ENCODE results near the gene RAD9A. TPM values are rescaled to one million over a fixed set of nuclear protein-coding genes. Genes with fewer than 3 reads are reported as not detected.

Gene RAD9A
- total RNA-seq, 1 experiment from 2014 or later, result 55.1 TPM

DNA sequence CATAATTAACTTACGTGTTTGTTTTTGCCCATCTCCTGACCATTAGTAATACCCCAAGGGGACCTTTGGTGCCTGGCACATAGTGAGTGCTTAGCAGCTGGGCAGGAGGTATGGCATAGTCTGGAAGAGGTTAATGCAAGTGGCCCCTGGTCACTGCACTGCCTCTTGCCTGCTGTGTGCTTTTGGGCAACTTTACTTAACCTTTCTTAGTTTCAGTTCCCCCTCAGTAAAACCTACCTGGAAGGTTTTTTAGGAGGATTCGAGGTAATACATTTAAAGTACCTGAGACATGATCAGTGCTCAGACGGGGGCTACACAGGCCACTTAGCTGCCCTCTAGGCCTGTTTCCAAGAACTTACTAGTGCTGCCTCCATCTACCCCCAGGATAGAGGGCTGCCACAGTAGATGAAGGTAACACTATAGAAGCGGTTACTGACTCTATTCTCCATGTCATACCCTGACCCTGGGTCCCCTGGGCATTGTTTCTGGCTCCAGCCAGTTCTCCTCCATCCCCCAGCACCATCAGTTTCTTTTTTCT lies 41.8 kb upstream of the RAD9A start:
- Mint-ChIP-seq H3K4me3 (ENCODE audit: unreplicated experiment) (no peak overlapping the region), H3K4me1 (ENCODE audit: low read depth, unreplicated experiment) (peaks cover 41% of the 10 kb centered on the region), H3K27me3 (ENCODE audit: insufficient read depth, unreplicated experiment) (no peaks in the 10 kb centered on the region), H3K36me3 (ENCODE audit: insufficient read depth, unreplicated experiment) (peaks cover 17% of the 10 kb centered on the region), H3K9me3 (ENCODE audit: unreplicated experiment) (no peaks in the 10 kb centered on the region), H3K27ac (ENCODE audit: unreplicated experiment) (peak overlapping the region; percentile 5)
- Histone ChIP-seq H3K36me3 (ENCODE audit: control insufficient read depth, insufficient read depth, low read length) (no peaks in the 10 kb centered on the region), H3K4me3 (ENCODE audit: low read depth, low read length) (no peak overlapping the region), H3K9me3 (no peaks in the 10 kb centered on the region), H3K4me1 (peaks cover 53% of the 10 kb centered on the region), H3K27me3 (replicated peaks; ENCODE audit: control insufficient read depth, insufficient read depth, low read length) (no peaks in the 10 kb centered on the region)
- DNase-seq, result no peak
- intact Hi-C loops (cut with micrococcal nuclease; ENCODE audit: unreplicated experiment), result loop anchor here (5.0 kb wide), 1 partner anchor 232 kb away; the partner anchor contains the start of gene GSTP1
- BruUV-seq (replicated peaks), result no TSS peak
- ChIA-PET CTCF (interaction anchor here (0.6 to 17.9 kb wide), 2 partner anchors 29 to 44 kb away, joined by 3 to 775 read pairs; partner anchors contain the start of gene CLCF1), POLR2A (interaction anchor here (0.9 kb wide), 1 partner anchor 24 kb away, joined by 4 read pairs; no protein-coding TSS in a partner anchor)
- TF ChIP-seq, protein P1, sequence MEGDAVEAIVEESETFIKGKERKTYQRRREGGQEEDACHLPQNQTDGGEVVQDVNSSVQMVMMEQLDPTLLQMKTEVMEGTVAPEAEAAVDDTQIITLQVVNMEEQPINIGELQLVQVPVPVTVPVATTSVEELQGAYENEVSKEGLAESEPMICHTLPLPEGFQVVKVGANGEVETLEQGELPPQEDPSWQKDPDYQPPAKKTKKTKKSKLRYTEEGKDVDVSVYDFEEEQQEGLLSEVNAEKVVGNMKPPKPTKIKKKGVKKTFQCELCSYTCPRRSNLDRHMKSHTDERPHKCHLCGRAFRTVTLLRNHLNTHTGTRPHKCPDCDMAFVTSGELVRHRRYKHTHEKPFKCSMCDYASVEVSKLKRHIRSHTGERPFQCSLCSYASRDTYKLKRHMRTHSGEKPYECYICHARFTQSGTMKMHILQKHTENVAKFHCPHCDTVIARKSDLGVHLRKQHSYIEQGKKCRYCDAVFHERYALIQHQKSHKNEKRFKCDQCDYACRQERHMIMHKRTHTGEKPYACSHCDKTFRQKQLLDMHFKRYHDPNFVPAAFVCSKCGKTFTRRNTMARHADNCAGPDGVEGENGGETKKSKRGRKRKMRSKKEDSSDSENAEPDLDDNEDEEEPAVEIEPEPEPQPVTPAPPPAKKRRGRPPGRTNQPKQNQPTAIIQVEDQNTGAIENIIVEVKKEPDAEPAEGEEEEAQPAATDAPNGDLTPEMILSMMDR (IDR thresholded peaks at IDR 0.05; ENCODE audit: insufficient read depth in 1 of 2, low read depth in 1 of 2, low read length in 1 of 2, severe bottlenecking in 1 of 2, unreplicated experiment in 1 of 2), result no peak

DNA sequence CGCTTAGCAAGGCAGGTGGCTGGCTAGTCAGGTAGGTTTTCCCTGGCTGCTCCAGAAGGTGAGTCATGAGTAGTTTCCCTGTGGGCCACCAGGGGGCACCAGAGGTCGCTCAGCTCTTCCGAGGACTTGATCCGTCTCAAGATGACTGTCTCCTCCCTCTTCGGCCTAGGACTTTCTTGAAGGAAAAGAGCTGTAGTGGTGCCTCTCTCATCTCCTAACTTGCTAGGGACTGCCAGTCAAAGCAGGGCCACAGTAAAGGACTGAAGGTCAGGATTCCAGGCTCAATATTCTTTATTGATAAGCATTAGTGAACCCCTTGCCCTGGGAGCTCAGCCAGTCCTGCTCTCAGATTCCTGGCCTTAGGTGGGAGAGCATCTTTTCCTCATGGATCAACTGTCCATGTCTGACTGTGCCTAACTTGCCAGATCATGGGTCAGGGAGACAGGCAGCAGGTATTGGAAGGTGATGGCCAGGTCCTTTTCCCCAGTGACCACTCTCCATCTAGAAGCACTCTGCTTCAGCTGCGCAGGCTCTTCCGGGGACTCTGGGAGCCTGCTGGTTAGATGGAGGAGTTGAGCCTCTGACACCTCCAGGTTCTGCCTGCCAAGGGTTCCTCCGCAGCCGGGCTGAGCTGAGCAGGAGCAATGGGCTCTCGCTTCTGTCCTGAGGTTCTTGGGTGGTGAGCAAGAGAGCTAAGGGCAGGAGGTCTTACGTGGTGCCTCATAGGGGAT lies 40.3 kb upstream of the RAD9A start:
- ChIA-PET POLR2A (interaction anchor here (0.6 to 1.4 kb wide), 3 partner anchors 31 to 134 kb away, joined by 6 to 9 read pairs (median 8); partner anchors contain the start of gene SSH3), CTCF (interaction anchor here (0.6 to 17.9 kb wide), 17 partner anchors 10 to 286 kb away, joined by 3 to 775 read pairs (median 3); partner anchors contain the start of genes AIP, ANKRD13D, CLCF1 and PPP1CA)
- peaks cover 11% of the 10 kb centered on the region for H3K36me3 Mint-ChIP-seq (ENCODE audit: insufficient read depth, unreplicated experiment)
- intact Hi-C loops (cut with micrococcal nuclease; ENCODE audit: unreplicated experiment), result loop anchor here (1.0 to 5.0 kb wide), 4 partner anchors 23 to 231 kb away; partner anchors contain the start of genes CORO1B and GSTP1
- H3K4me1 ChIP-seq, result peaks cover 56% of the 10 kb centered on the region
- no peaks in the 10 kb centered on the region for H3K27me3 ChIP-seq (replicated peaks; ENCODE audit: control insufficient read depth, insufficient read depth, low read length)
- no TSS peak for BruUV-seq (replicated peaks)
- H3K36me3 ChIP-seq (ENCODE audit: control insufficient read depth, insufficient read depth, low read length), result no peaks in the 10 kb centered on the region
- peak; percentile 74 to 83 for DNase-seq
- peaks cover 32% of the 10 kb centered on the region for H3K4me1 Mint-ChIP-seq (ENCODE audit: low read depth, unreplicated experiment)
- H3K27ac Mint-ChIP-seq (ENCODE audit: unreplicated experiment), result no peak overlapping the region
- peak overlapping the region; percentile 23 for H3K4me3 Mint-ChIP-seq (ENCODE audit: unreplicated experiment)
- no peak overlapping the region for H3K4me3 ChIP-seq (ENCODE audit: low read depth, low read length)
- no peaks in the 10 kb centered on the region for H3K27me3 Mint-ChIP-seq (ENCODE audit: insufficient read depth, unreplicated experiment)
- no peaks in the 10 kb centered on the region for H3K9me3 ChIP-seq
- H3K9me3 Mint-ChIP-seq (ENCODE audit: unreplicated experiment), result no peaks in the 10 kb centered on the region
- TF ChIP-seq, protein P1 (IDR thresholded peaks at IDR 0.05; ENCODE audit: insufficient read depth in 1 of 2, low read depth in 1 of 2, low read length in 1 of 2, severe bottlenecking in 1 of 2, unreplicated experiment in 1 of 2), result peak; percentile 98

All from Caco-2 (cell line).